HUES6 (cell line): ENCODE data around the gene GPI.

Source experiments
- H3K27ac ChIP-seq: 2 replicates; pipeline ENCODE4 v1.7.0; 2013; ENCODE audit warnings: low read depth, mild to moderate bottlenecking, low read length, inconsistent platforms
- H3K27me3 ChIP-seq: 2 replicates; pipeline ENCODE4 v1.6.1; 2013; ENCODE audit warnings: low read length; ENCODE audit not compliant: control insufficient read depth, insufficient read depth
- H3K36me3 ChIP-seq: 2 replicates; pipeline ENCODE4 v1.6.1; 2013; ENCODE audit warnings: low read length; ENCODE audit not compliant: control insufficient read depth, insufficient read depth
- H3K4me1 ChIP-seq: 2 replicates; pipeline ENCODE4 v1.6.1; 2013; ENCODE audit warnings: low read length; ENCODE audit not compliant: control insufficient read depth, insufficient read depth
- H3K4me3 ChIP-seq: 2 replicates; pipeline ENCODE4 v1.5.1; 2013; ENCODE audit warnings: low read depth, low read length
- H3K9ac ChIP-seq: one replicate; pipeline ENCODE4 v1.6.1; 2013; ENCODE audit warnings: mild to moderate bottlenecking, low read length
- H3K9me3 ChIP-seq: 2 replicates; pipeline ENCODE4 v1.6.1; 2013; ENCODE audit warnings: low read depth, low read length; ENCODE audit not compliant: control insufficient read depth, insufficient read depth

The GPI gene

GRCh38 chr19:34431681-34432402, 66.8 kb downstream of the GPI start:
- Histone ChIP-seq H3K4me3 (no peak overlapping the region), H3K27me3 (no peaks in the 10 kb centered on the region), H3K27ac (no peak overlapping the region), H3K4me1 (peaks cover 5% of the 10 kb centered on the region; the same call in 1 of the 2 replicates), H3K9ac (no peak overlapping the region), H3K9me3 (no peaks in the 10 kb centered on the region), H3K36me3 (peaks cover 57% of the 10 kb centered on the region)

- peaks cover 66% of the 10 kb centered on the region for H3K36me3 ChIP-seq
- no peak overlapping the region for H3K9ac ChIP-seq
- no peaks in the 10 kb centered on the region for H3K9me3 ChIP-seq
- no peak overlapping the region for H3K4me3 ChIP-seq
- H3K27ac ChIP-seq: no peak overlapping the region
- no peaks in the 10 kb centered on the region for H3K27me3 ChIP-seq
- H3K4me1 ChIP-seq: peaks cover 5% of the 10 kb centered on the region; the same call in 1 of the 2 replicates
These were observed 67.8 kb downstream of the GPI start for GRCh38 chr19:34432797-34433196.

DNA sequence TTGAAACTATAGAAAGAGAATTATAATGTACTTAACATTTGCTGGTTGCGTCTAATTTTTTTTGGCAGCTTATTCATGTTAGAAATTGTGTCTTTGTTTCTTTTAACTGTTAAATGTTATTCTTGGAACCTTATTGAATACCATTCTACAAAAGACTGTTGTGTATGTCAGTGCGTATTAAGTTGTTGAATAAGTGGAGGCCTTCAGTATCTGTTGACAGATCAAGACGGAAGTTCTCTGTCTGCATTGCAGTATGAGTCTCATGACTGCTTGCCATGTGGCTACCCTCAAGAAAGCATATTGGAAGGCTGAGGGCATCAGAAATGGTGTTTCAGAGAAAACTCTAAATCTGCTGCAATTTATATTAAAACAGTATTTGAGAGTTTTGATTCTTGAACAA, 71.7 kb downstream of the GPI start:
- Histone ChIP-seq H3K4me1 (no peaks in the 10 kb centered on the region), H3K36me3 (peaks cover 90% of the 10 kb centered on the region), H3K27me3 (no peaks in the 10 kb centered on the region), H3K9me3 (no peaks in the 10 kb centered on the region), H3K9ac (no peak overlapping the region), H3K4me3 (no peak overlapping the region), H3K27ac (no peak overlapping the region)

DNA sequence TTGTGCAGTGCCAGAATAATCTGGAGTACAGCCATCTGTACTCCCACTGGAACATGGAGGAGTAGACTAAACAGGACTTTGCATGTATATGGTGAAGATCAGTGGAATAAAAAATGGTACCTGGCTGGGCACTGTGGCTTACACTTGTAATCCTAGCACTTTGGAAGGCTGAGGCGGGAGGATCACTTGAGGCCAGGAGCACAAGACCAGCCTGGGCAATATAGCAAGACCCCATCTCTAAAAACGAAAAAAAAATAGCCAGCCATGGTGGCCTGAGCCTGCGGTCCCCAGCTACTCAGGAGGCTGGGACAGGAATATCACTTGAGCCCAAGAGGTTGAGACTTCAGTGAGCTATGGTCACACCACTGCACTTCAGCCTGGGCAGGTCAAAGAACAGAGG, 83.2 kb downstream of the GPI start:
- H3K4me3 ChIP-seq: no peak overlapping the region
- H3K4me1 ChIP-seq: no peaks in the 10 kb centered on the region
- H3K27me3 ChIP-seq: no peaks in the 10 kb centered on the region
- H3K9ac ChIP-seq: no peak overlapping the region
- H3K36me3 ChIP-seq: peaks cover 95% of the 10 kb centered on the region
- no peak overlapping the region for H3K27ac ChIP-seq
- H3K9me3 ChIP-seq: no peaks in the 10 kb centered on the region
